Medulla oblongata (tissue), 1 donor: ENCODE results near the gene SH3BGRL2.

ENCODE experiments used
- DNase-seq: peaks from one replicate; pipeline ENCODE4 v3.0.0-alpha.2; 2015; ENCODE audit errors: extremely low spot score

The SH3BGRL2 gene

DNA sequence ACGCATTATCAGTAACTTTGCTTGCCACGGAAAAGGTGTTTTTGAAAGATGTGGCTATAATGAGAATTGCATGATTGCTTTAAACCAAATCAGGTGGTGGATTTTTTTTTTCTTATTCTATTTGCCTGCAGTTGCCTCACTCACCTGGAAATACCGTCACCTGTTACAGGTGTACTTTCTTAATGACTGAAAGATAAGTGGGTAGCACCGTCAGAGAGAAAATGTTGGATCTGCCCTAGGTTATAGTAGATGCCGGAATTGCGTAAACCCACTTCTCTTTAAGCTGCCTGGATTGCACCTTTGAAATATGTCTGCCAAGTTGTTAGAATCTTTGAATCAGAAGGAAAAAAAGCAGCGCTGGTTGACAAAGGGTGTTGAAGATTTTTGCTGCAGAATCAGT is 68.5 kb downstream of the SH3BGRL2 start:
- DNase-seq = no peak

DNA sequence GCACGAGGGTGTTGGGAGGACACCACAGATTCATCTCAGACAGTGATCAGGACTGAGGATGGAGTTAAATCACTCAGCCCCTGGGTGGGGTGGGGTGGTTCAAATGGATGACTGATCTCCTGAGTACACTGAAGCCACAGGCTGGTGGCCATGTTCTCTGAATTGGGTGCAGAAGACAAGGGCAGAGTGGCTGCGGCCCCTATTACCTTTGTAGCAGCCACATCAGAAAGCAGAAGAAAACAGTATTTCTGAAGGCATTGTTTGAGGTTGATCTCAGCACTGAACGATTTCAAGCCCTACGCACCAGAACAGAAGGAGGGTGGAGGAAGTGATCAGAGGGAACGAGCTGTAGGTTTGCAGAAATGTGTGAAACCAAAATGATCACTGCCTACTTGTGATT is 71.6 kb downstream of the SH3BGRL2 start:
- no peak for DNase-seq

DNA sequence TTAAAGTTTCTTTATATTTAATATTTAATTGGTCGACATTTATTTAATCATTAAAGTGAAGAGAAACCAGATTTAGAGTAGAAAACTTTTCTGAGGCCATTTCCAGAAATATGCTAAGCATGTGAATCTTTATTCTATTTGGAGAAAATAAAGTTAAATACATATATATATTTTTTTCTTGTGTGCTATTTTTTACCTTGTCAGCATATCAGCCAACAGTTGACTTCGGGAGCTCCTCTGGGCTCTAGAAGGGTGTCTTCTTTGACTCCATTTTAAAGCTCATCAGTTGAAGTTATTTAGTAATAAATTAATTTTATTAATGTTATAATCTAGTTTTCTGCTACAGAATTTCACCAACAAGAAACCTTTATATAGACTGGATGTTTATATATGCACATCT is 73.1 kb downstream of the SH3BGRL2 start:
- no peak for DNase-seq

DNA sequence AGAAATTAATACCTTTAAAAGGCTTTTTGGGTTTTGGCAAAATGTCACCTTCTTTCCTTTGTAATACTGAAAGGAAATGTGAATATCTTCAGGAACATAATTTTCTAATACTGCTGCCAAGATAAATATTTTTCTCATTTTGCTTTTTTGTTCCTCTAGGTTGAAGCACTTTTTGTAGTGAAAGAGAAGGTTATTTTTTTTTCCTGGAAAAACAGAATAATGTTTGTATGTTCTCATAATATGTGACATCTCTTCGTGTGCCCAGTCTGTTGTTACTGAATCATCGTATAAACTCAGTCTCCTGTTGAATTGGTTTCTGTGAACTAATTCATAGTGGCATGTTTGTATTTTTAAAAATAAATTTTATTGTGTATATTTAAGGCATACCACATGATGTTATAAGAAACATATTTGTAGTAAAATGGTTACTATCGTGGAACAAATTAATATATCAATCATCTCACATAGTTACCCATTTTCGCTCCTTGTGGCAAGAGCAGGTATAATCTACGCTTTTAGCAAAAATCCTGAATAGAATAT is 74.4 kb downstream of the SH3BGRL2 start:
- no peak for DNase-seq

DNA sequence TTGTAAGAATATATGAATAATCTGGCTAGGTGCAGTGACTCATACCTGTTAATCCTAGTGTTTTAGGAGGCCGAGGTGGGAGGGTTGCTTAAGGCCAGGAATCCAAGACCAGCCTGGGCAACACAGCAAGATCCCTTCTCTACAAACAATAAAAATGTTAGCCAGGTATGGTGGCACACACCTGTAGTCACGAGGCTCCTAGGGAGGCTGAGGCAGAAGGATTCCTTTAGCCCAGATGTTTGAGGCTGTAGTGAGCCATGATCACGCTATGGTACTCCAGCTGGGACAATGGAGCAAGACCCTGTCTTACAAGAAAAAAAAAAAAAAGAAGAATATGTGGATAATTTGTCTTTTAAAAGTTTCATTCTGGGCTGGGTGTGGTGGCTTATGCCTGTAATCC is 75.4 kb downstream of the SH3BGRL2 start:
- no peak for DNase-seq

DNA sequence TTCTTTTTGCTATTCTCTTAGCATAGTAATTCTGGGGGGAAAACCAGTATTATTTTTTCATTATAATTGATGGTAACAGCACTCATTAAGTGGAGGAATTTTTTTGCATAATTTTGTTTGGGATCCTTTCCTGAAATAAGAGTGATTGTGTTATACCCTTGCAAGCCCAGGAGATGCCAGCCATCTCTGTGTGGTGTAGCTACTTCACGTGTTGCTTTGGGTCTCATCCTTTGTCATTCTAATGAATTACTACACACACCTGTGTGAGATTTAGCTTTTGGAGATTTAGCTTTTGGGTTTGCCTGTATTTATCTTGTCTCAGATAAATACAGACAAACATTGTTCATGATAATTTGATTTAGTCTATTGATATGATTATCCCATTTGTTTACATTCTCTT is 76.5 kb downstream of the SH3BGRL2 start:
- no peak for DNase-seq

DNA sequence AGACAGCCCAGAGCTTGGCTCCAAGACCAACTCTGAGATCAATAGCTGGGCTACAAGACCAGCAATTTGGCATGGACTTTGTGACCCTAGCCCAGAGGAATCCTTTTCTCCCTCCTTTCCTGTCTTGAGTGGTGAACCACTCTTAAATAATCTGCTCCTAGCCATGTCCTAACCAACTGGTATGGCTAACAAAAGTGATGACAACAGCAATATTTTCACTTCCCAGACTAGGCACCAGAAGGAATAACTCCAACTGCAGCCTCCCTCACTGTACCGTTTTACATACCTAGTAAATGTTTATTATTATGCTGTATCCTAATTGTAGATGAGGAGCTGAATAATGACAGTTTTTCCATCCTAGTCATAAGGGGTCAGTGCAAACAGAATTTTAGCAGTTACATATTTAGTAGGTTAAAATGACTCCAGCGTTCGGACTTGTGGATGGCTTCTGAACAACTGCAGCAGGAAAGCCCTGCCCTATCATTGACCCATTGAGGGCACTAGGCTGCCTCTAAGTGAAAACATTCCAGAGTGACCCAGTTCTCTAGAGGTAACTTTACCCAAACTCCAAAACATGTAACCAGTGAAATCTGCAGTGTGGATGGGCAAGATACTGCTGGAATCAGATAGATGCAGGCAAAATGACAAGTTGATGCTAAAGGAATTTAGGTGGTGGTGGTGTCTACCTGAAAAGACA is 77.1 kb downstream of the SH3BGRL2 start:
- no peak for DNase-seq

DNA sequence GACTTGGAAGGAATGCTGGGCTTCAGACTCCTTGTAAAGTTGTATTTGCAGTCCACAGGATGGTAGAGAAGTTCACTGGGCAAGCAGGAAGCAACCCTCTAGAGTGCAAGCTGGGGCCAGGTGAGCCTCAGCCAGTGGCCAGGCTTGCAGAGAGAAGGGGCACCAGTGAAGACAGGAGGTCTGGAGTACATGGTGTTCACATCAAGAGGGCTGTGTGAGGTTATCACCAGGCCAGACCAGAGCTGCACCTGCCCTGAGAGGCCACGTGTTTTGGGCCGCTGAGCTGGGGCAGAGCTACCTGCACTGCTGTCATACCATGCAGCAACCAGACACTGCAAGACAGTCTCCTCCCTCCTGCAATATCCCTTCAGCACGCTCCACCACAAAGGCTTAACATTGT is 79.0 kb downstream of the SH3BGRL2 start:
- no peak for DNase-seq

DNA sequence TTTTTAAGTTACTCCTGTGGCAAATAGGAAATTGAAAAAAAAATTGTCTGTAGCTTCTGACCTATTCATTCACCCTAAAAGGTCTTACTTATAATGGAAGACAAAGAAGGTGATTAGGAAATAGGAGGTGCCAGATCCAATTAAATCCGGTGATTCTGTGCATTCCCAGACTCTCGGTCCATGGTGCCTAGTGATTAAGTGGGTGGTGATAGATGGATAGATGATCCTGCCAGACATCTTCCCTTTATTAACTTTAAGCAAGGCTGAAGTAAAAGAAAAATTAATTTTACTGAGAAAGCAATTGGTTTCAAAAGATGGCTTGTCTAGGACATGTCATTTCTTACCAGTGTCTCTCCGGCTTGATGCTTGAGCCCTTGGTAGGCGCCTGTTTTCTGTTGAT is 80.0 kb downstream of the SH3BGRL2 start:
- no peak for DNase-seq

DNA sequence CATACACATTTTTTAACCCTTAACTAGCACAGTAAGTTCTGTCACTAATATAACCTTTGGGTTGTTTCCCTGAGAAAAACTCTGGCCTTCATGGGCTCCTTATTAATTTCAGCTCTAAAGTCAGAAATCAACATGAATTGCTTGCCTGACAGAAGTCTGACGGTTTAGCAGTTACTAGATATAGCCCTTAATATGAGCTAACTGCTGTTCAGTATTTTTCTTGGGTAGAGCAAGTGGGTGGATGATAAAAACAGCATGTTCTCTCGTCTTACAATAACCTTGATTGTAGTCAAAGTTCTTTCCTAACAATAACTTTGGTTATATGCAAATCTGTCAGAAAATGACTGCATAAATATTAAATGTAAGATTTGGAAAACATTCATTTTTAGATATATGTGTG is 81.0 kb downstream of the SH3BGRL2 start:
- DNase-seq = no peak

DNA sequence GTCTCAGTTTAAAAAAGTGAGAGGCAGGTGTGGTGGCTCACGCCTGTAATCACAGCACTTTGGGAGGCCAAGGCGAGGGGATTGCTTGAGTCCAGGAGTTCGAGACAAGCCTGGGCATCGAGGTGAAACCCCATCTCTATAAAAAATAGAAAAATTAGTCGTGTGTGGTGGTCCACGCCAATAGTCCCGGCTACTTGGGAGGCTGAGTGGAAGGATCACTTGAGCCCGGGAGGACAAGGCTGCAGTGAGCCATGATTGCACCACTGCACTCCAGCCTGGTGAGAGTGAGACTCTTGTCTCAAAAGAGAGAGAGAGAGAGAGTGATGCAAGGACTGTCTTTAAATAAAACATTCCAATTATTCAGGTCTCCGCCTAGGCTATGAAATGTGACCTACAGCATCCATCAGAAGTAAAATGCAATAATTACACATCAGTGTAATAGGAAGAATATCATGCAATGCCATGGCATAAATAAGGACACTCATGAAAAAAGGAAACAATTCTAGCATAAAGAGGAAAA is 81.5 kb downstream of the SH3BGRL2 start:
- no peak for DNase-seq

DNA sequence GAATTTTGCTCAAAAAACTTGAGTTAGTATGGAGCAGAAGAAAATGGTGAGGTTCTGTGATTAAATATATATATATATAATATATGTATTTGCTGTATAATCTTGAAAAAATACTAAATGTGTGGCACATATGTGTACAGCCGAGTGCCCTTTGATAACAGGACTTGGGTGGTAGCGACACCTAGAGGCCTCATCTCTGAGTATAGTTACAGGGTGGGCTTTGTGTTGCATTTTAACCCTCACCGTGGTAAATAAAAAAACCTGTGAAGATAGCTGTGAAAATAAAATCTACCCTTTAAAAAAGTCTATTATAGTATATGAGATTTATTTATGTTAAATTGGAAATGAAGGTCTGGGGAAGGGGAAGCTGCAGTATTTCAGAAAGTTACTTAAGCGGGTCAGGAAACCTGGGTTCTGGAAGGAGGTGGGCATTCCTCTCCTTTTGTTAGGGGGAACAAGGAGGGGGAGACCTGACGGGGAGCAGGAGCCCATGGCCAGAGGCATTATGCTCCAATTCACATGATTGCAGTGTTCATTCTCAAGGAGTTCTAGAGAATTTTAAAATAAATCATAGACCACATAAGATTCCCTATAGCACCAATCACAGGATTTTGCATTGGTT is 82.7 kb downstream of the SH3BGRL2 start:
- DNase-seq = peak; percentile 61

DNA sequence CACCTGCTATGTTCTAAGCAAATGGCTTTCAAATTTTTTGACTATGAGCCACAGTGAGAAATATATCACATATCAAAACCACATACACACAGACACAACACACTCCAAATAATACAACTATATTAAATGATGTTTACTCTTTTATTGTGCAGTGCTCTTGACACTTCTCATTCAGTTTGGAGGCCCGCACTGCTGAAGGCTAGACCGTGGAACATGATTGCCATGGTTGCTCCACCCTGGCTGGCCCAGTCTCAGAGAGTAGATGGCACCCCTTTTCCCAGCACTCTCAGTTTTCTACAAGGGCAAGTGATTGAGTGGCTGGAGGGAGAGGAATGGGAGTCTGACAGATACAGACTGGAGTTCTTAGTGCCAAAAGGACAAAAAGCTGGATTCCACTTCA is 86.9 kb downstream of the SH3BGRL2 start:
- no peak for DNase-seq

DNA sequence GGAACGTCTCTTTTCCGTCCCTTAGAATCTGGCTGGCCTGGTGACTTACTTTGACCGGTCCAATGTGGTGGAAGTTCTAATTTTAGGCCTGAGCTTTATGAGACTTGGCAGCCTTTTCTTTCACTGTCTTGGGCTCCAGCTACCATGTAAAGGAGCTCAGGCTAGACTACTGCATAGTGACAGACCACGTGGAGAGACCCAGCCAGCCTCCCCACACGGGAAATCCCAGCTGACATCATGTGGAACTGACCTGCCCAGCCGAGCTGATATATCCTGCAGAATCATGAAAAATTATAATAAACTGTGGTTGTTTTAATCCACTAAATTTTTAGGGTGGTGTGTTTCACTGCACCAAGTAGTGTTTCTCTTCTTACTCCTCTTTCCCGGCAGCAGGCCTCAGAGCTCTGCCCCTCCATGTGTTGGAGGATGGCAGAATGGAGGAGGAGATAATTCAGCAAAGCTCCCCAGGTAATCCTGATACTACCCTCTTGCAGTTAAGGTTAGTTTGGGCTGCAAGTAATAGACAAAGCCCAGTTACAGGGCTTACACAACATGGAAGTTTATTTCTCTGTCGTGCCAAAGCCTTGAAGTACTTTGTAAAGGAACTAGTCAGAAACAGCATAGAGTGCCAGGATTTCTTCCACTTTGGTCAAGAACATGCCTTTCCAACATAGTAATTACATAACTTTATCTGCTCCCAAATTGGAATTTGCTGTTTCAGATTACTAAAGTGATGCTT is 87.5 kb downstream of the SH3BGRL2 start:
- no peak for DNase-seq

DNA sequence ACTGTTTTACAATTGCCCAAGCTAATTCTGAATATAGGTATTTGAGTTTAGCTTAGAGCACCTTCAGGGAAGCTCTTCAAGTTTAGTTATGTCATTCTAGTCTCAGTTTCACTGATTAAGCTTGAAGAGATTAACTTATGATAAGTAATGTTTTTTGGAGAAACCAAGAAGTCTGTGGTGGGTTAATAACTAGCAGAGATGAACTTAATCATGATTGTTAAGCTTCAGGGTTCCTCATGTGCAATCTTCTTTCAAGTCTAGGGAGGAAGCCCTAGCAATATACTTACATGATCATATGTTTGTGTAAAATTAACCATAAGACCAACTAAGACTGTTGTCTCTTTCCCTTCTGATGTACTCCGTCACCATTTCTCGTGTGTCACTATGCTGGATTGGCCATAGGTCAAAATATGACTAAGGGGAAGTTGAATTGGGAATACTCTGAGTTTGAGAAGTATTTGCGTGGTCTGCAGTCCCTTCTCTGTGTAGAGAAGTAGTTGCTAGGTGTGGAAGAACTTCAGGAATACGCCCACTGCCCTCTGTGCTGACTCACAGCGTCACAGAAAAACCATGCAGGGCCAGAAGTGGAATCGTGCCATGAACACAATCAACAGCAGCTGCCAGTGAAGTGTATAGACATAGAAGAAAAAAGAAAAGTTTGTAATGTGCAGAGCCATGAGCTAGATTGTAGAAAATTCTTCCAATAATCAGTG is 88.3 kb downstream of the SH3BGRL2 start:
- DNase-seq = no peak

DNA sequence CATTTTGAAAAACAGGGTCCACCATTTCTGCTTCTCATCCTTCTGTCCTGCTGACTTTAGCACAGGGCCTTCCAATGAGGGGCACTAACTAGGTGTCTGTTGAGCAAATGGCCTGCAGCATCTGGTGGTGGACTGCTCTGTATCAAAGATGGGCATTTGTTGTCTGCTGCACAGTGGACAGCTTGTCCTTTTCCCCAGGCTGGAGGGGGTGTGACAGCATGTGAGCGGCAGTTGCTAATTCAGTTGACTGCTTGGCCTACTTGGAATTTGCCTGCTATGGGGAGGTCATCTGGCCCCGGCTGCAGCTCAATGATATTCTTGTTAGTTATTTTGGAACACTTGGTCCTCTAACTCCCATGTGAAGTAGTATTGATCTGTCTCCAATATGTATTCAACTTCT is 93.7 kb downstream of the SH3BGRL2 start:
- DNase-seq = no peak

DNA sequence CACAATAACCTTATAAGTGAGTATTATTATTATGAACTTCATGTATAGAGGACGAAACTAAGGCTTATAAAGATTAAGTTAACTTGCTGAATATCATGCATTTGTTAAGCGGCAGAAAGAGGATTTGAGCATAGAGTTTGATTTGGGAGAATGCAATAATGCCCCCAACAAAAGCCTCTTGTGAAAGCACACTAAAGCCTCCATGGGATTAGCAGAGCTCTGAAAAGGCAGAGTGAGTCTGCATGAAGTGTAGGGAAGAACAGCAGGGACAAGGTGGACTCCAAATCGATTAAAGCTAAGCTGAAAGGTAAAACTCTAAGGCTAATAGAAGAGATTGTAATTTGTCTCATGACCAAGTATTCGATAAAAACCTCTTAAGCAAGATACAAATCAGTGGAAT is 100.3 kb downstream of the SH3BGRL2 start:
- DNase-seq = no peak

DNA sequence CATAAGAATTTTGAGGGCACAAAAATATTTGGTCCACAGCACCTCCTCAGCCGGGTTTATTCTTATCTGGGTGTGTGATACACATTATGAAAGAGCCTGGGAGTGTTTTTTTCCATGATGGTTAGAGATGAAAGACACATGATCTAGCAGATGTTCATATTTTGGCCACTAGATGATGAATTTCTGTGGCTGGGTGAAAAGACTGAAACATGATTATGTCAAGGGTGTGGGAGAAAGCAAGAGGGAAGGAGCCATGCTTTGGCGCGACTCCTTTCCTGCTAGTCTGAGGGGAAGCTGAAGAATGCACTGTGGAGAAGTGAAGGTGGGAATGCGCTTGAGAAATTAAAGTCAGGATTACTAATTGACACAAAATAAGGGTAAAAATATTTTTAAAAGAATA is 102.3 kb downstream of the SH3BGRL2 start:
- no peak for DNase-seq

DNA sequence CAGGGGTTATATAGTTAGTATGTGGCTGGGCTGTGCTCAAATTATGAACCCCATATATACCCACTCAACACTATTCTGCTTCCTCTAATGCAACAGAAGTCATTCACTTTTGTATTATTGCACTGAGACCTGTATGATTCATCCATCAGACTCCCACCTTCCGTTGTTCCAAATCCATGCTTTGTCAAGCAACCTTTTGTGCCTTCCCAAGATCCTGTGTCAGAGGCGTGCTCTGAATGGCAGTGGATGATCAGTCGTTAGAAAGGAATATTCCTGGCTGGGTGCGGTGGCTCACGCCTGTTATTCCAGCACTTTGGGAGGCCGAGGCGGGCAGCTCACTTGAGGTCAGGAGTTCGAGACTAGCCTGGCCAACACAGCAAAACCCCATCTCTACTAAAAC is 103.2 kb downstream of the SH3BGRL2 start:
- DNase-seq = no peak

DNA sequence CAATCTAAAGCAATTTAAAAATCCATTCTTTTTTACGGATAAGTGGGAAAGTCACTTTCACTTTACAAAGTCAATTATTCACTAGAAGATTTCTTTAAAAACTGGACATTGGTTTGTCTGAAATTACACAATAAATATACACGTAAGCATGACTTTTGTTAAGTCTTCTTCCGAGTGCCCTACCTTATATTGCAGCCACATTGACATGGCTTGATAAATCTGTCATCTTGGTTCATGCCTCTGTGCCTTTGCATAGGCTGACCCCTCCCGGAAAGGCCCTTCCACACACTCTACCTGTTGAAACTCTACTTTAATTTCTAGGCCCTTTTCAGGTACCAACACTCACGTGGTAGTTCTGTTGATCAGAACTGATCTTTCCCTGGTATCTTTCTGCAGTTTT is 104.1 kb downstream of the SH3BGRL2 start:
- no peak for DNase-seq

DNA sequence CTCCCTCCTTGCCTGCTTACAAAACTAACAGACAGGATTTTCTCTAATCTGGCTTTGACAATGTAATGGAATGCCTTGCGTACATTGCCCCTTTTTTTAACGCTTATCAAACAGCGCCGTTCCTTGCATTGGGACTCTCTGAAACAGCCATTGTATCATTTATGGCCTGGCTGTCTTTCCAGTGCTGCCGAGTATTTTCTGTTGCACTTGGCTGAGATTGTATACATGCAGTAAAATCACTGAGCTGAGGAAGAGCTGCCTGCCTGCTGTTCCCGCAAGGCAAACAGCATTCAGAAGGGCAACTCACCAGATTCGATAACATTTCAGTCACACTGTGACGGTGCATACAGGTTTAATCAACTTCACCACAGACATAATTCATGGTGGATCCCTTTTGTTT is 106.0 kb downstream of the SH3BGRL2 start:
- DNase-seq = peak; percentile 24

DNA sequence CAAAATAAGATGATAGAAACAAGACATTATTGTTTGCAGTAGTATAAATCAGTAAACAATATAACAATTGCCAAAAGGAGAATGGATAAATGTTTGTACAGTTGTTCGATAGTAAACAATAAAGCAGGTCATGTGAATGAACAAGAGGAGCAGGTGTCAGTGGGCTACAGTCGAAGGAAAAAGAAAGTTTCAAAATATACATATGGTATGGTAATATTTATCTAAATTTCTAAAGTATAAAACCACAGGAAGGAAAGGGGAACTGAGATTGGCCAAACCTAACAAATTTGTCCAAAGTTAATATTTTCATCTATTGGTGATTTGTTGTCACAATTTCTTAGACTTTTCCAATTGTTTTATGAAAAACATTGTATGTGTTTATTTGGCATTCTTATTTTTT is 110.9 kb downstream of the SH3BGRL2 start:
- no peak for DNase-seq
